ENCODE data around the gene GIT2.

Gene GIT2

GRCh38 chr12:109968032-109968420 is 28.1 kb downstream of the GIT2 start:
- no peak for DNase-seq

DNA sequence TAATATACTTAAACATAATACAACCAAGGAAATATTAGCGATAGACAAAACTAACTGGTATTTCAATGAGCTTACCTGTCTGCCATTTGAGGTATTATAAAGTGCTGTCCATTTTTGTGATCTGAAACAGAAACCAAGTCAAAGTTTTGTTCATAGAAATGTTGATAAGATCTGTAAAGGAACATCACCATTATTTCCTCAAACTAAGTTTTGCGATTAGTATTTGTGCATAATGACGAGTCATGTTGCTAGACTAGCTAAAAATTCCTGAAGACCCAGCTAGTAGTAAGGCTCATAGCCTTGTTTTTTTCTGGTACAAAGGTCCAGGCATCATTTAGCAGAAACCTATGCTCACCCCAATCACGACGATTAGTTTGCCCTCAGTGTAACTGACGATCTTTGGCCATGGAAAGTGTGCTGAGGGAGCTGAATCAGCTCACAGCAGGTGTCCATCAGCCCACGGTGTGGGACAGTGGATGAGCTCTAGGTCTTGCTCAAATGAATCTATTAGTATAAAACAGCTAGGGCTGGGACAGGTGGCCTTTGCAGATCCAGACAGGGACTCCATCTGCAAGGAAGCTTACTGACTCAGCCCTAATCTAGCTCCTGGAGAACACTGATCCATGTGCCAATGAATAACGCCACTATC is 28.7 kb downstream of the GIT2 start:
- no peak for DNase-seq

- no peak for DNase-seq
Measured at GRCh38 chr12:109966546-109966945, 29.6 kb downstream of the GIT2 start.

- DNase-seq: no peak
Measured at GRCh38 chr12:109963743-109964429, 32.3 kb downstream of the GIT2 start.

DNA sequence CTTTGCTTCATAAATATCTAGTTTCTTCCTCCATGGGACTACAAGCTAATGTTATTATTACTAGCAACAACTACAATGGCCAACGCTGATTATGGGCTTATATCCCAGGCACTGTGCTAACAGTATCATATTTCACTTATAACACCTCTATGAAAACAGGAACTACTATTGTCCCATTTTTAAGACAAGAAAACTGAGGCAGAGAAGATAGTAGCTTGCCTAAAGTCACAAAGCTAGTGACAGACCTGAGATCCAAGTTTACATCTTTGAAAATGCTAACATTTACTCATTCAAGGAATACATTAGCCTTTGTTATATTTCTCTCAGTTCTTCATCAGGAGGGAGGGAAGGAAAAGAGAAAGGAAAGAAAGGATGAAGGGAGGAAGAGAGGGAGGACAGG is 32.8 kb downstream of the GIT2 start:
- DNase-seq: no peak

DNA sequence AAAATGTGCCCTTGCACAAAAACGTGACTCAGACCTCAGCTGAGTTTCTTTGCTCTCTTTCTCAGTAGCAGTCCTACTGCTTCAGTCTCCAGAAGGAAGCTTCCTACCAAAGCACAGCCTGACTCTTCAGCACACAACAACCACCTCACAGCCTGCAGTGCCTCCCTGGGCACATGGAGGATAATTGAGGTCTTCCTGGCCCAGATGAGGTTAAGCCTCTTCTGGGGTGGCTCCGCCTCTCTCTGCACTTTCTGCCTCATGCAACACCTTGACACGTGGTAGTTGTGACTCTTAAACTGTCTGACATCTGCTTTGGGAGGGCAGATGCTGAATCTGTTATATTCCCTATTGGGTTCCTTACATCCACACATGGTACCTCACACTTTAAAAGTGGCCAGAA is 33.8 kb downstream of the GIT2 start:
- DNase-seq: no peak

DNA sequence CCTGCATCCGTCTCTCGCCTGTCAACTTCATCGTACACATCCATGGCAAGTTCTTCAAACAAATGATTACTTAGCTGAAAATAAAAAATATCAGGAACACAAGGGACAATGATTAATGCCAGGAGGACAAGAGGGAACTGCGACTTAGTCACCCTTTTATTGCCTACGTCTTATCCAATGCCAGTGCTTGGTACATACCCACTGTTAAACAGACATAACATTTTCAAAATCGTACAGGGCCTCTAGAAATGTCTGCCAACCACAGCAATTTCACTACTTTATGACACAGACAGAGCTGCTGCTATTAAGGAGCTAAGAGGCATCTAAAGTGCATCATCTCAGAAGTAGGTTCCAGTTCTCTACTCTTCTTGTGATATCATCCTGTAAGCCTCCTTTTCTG is 34.6 kb downstream of the GIT2 start:
- DNase-seq: no peak

- no peak for DNase-seq
Measured at GRCh38 chr12:109961201-109961600, 35.0 kb downstream of the GIT2 start.

DNA sequence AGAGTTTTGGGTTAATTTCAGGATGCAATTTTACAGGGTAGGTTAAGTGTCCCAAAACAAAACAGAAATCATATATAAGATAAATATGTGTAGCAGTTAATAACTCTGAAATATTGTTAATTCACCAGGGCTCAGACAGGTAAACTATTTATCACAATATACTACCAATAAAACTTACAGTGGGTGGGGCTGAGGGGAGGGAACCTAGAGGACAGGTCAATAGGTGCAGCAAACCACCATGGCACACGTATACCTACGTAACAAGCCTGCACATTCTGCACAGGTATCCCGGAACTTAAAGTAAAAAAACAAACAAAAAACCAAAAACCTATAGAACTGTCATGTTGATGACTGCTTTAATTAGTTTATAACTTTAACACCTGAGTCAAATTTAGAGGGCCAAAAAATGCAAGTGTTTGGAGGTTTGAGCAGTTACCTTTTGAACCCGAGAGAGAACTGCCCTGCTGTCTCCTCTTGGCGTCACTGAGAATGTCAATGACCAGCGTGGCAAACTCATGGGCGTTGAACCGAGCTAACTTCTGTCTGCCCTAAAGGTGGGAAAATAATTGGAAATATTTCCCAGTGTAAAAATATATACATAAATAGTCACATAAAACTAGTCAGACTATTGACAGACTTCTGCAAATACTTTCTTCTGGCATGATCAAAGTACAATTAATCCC is 36.6 kb downstream of the GIT2 start:
- DNase-seq: no peak

DNA sequence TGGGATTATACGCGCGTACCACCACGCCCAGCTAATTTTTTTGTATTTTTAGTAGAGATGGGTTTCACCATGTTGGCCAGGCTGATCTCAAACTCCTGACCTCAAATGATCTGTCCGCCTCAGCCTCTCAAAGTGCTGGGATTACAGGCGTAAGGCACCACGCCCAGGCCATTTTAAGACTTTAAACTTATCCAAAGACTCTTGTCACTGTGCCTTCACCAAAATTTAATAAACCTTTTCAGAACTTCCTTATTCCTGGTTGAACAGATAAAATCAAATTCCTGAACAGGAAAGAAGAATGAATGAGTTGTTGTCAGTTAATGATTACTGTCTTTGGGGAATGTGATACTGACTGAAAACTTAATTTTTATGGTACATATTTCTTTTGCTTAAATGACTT is 37.8 kb downstream of the GIT2 start:
- DNase-seq: no peak

DNA sequence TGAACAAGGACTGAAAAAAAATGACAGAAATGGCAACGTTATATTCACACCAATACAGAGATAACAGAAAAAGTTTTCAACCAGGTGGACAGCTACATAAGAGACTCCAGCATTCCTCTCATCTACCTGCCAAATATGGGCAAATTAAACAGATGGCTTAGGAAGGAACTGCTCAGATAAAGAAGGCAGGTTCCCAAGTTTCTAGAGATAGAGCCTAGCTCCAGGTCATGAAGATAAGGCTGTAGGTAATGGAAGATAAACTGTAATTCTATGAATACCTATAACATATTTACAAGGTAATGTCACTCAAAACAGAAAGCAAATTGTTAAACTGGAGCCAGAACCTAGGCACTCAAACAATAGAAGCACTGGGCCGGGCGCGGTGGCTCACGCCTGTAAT is 42.5 kb downstream of the GIT2 start:
- DNase-seq: no peak

GRCh38 chr12:109952873-109953272 is 43.3 kb downstream of the GIT2 start:
- DNase-seq: no peak

- DNase-seq: no peak
Measured at GRCh38 chr12:109952160-109952858, 43.9 kb downstream of the GIT2 start.

- no peak for DNase-seq
Measured at GRCh38 chr12:109951751-109952150, 44.4 kb downstream of the GIT2 start.

GRCh38 chr12:109951136-109951535 is 45.0 kb downstream of the GIT2 start:
- DNase-seq: no peak

DNA sequence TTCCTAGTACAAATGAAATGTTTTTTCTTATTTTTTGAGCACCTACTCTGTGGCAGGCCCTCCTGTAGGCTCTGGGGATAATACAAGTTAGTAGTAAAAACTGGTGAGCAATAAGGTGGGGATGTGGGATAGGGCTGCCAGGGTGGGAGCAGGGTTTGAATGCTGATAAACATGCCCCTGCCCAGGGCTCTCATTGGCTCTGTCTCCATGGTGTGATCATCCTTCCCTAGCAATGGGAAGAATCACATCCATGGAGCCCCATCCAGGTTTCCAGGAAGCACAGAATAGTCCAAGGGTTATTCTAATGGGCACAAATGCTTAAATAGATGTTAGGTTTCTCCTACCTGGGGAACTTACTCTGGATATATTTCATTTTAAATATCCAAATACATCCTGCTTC is 45.5 kb downstream of the GIT2 start:
- DNase-seq: no peak

DNA sequence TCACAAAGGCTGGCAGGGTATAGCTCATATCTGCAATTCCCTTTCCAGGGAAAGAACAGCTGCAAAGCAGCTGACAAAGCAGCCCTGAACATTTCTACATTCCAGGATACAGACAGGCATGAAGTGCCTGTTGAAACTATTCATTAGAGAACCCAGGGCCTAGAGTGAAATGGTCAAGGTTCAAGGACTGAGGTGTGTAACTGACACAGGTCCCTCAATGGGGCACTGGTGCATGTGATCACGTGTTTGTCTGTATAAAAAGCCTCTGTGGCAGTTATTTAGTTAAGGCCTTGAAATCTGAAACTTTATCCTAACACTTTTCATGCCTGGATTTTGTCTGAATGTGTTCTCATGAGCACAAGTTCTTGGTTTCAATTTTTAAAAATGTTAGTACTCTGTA is 47.1 kb downstream of the GIT2 start:
- no peak for DNase-seq

GRCh38 chr12:109948368-109948767 is 47.8 kb downstream of the GIT2 start:
- no peak for DNase-seq

GRCh38 chr12:109947521-109947920 is 48.6 kb downstream of the GIT2 start:
- no peak for DNase-seq

- no peak for DNase-seq
Measured at GRCh38 chr12:109946913-109947312, 49.3 kb downstream of the GIT2 start.

DNA sequence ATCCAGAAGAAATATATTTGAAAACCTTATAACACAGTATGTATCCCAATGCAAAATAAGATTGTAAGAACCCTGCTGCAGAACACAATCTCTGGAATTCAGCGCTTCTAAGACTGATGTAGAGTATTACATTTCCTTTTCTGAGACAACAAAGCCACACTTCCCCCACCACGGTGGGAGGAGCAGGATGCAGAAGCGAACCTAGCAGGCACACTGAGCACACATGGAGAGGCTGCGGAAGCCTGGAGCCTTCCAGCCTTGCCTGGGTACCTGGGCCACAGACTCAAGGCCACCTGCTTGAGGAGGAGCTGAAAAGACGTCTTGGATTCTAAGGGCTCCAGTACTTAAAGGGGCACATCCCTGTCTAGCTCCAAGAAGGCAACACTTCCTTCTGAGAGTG is 49.7 kb downstream of the GIT2 start:
- DNase-seq: no peak

DNA sequence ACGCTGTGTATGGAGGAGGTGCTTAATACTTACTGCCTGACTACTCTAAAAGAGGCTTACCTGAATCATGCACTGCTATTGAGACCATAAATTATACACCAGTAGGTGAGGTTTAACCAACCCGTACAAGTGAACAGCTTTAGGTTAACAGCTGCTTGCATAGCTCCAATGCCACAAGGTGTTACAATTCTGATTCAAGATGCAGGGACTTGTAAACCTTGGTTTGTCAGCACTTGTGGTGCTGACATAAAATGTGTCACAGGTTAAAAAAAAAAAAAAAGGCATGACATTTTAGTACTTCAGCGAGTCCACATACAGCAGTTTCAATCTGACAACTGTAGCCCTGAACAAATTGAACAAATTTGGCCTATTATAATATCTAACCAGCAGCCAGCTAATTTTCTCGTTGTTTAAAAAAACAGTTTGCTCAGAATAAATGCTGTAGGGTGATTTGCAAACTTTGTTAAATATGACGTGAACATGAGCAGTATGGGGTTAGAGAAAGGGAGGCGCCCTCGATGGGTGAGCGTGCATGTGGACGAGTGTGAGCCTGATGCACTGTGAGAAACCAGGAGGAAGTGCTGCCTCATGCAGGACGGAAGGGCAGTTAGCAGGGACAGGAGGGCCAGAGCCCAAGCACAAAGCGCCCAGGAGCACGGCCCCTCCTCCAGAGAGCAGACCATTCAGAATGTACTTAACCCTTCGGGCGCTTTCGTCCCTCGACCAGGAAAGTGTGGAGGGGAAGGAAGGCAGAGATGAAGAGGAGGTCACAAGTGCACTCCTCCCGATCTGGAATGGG is 51.4 kb downstream of the GIT2 start:
- no peak for DNase-seq

DNA sequence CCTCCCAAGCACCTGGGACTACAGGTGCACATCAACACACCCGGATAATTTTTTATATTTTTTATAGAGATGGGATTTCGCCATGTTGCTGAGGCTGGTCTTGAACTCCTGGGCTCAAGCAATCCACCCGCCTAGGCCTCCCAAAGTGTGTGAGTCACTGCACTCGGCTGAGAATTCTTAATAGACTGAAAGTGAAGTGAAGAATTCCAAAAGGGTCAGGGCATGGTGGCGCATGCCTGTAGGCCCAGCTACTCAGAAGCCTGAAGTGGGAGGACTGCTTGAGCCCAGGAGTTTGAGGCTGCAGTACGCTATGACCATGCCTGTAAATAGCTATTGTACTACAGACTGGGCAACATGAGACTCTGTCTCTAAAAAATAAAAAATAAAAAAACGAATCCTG is 52.4 kb downstream of the GIT2 start:
- no peak for DNase-seq
